Upper lobe of right lung (tissue), 1 donor: ENCODE data around the gene ESR1. TPM values are rescaled to one million over a fixed set of nuclear protein-coding genes. Genes with fewer than 3 reads are reported as not detected.

ENCODE experiments used
- ATAC-seq: fragments of 200-7000 bp; cut with Tn5 transposase; one replicate; pipeline ENCODE4 v1.9.1; 2020; ENCODE audit warnings: mild to moderate bottlenecking, moderate library complexity
- DNase-seq: peaks from one replicate; pipeline ENCODE4 v3.0.0-alpha.2; 2020
- H3K27ac ChIP-seq: fragments of 200-600 bp; one replicate; pipeline ENCODE4 v1.8.0; 2022
- H3K27me3 ChIP-seq: fragments of 200-600 bp; one replicate; pipeline ENCODE4 v1.8.0; 2022; ENCODE audit warnings: mild to moderate bottlenecking
- H3K36me3 ChIP-seq: fragments of 200-600 bp; one replicate; pipeline ENCODE4 v1.8.0; 2022
- H3K4me1 ChIP-seq: fragments of 200-600 bp; one replicate; pipeline ENCODE4 v1.8.0; 2022
- H3K4me3 ChIP-seq: fragments of 200-600 bp; one replicate; pipeline ENCODE4 v1.8.0; 2022; ENCODE audit warnings: mild to moderate bottlenecking
- H3K9me3 ChIP-seq: fragments of 200-600 bp; one replicate; pipeline ENCODE4 v1.8.0; 2022
- CTCF ChIP-seq: fragments of 200-600 bp; IDR thresholded peaks from one replicate; pipeline ENCODE4 v1.8.0; 2022; ENCODE audit warnings: antibody characterized with exemption
- intact Hi-C: fragments of 100-400 bp; cut with DNase I; formaldehyde crosslinking; loops from one replicate; pipeline ENCODE4 v1.11.0; 2022
- total RNA-seq: library from RNA; stranded (reverse); fragmentation: NEBNext Ultra II Directional; extraction: Animal tissue kit (Norgen Biotek cat#: 25700); gene quantifications from one replicate; pipeline ENCODE4 v1.2.1, GENCODE V29; 2021
- donor health status: DM: no; HTN: yes; CAD: no; lungs with severe emphysema.

The ESR1 gene
- total RNA-seq, 1 donor from 2014 or later = 5.7 TPM

DNA sequence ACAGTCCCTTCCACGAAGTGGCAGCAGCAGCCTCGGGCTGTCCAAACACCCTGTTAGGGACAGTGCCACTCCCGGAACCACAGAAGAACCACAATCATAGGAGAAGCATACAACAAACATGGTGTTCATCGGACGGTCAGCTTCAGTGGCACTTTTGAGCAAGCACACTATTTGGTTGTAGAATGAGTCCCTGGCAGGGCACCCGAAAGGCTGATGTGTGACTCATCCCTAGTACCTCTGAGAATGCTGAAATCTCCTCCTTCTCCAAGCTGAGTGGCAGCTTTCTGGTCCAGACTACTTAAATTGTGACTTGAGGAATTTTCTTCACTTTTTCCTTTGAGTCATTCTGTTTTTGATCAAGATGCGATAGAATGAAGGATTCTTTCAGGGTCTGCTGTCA is 282.5 kb downstream of the ESR1 start:
- no peak overlapping the region for H3K4me3 ChIP-seq
- H3K36me3 ChIP-seq = no peaks in the 10 kb centered on the region
- H3K9me3 ChIP-seq = no peaks in the 10 kb centered on the region
- no peaks in the 10 kb centered on the region for H3K27me3 ChIP-seq
- peaks cover 6% of the 10 kb centered on the region for H3K4me1 ChIP-seq
- TF ChIP-seq CTCF = no peak
- intact Hi-C loops = no loop called here
- ATAC-seq = no peak
- no peak for DNase-seq
- H3K27ac ChIP-seq = no peak overlapping the region

DNA sequence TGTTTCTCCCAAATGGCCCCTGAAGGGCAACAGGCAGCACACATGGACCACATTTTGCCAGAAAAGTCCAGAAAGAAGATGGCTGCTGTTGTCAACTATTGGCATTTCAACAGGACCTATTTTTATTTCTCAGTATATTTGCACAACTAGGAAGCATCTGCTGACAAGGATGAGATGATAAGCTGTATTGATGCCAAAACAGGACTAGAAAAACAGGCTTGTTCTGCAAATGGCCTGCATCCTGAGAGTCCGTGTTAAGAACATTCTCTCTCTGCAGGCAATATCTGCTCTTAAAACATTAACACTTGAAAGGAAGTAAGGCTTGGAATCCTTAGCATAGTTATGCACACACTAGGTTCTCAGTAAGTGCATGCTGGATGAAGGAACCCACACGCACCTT is 283.7 kb downstream of the ESR1 start:
- Histone ChIP-seq H3K27ac (no peak overlapping the region), H3K27me3 (no peaks in the 10 kb centered on the region), H3K4me1 (peaks cover 7% of the 10 kb centered on the region), H3K36me3 (no peaks in the 10 kb centered on the region), H3K4me3 (no peak overlapping the region), H3K9me3 (no peaks in the 10 kb centered on the region)
- ATAC-seq (no peak), DNase-seq (no peak)
- no peak for TF ChIP-seq CTCF
- intact Hi-C loops = no loop called here

DNA sequence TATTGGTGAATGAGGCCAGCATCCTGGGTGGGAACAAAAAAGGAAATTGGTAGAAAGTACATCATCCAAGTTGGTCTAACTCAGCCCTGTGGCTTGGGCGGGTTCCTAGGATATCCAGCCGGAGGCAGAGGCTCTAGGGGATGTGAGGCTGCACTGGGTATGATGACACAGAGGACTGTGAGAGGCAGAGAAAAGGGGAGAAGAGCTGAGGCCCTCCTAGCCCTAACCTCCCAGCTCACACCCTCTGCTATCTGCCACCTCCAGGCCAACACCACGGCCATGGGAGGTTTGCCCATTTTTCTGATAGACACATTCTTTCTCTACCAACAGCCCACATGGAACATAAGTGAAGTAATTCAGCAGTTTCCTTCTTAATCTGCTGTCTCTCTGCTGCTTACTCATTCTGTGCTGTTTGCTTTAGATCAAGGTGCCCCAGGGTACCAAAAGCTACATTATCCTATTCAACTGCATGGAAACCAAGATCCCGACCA is 284.4 kb downstream of the ESR1 start:
- ATAC-seq = no peak
- no peaks in the 10 kb centered on the region for H3K36me3 ChIP-seq
- H3K27ac ChIP-seq = no peak overlapping the region
- no peak for TF ChIP-seq CTCF
- no peak overlapping the region for H3K4me3 ChIP-seq
- H3K9me3 ChIP-seq = no peaks in the 10 kb centered on the region
- peaks cover 7% of the 10 kb centered on the region for H3K4me1 ChIP-seq
- intact Hi-C loops = no loop called here
- no peak for DNase-seq
- H3K27me3 ChIP-seq = no peaks in the 10 kb centered on the region

DNA sequence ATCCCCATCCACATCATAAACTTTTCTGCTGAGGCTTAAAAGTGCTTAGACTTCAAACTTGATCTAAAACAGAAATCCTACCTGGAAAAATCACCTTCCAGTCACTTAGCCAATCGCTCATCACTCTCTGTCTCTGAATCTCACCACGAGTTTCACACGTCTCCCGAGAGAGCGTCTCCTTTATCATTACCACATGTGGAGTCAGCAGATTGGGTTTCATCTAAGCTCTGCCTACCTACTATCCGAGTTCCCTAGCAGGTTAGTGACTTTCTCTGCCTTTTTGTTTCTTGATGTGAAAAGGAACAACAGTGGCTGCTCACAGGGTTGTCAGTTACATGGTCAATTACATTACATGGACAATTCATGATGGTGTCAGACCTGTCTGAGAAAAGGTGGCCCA is 286.2 kb downstream of the ESR1 start:
- H3K4me1 ChIP-seq = peaks cover 7% of the 10 kb centered on the region
- H3K9me3 ChIP-seq = no peaks in the 10 kb centered on the region
- TF ChIP-seq CTCF = no peak
- DNase-seq = no peak
- H3K27me3 ChIP-seq = no peaks in the 10 kb centered on the region
- intact Hi-C loops = no loop called here
- H3K4me3 ChIP-seq = no peak overlapping the region
- no peak for ATAC-seq
- H3K27ac ChIP-seq = no peak overlapping the region
- no peaks in the 10 kb centered on the region for H3K36me3 ChIP-seq

DNA sequence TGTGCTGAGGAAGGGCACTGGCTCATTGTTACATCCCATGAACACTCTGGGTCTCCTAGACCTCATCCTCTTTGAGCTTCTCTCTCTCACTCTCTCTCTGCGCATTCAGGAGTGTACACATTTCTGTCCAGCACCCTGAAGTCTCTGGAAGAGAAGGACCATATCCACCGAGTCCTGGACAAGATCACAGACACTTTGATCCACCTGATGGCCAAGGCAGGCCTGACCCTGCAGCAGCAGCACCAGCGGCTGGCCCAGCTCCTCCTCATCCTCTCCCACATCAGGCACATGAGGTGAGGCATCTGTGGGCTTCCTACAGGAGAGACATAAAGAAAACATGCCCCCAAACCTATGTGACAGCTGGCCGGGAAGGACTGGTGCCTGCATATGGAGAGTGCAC is 286.8 kb downstream of the ESR1 start:
- peak overlapping the region; percentile 65 for H3K27ac ChIP-seq
- DNase-seq (no peak), ATAC-seq (no peak)
- TF ChIP-seq CTCF = no peak
- H3K27me3 ChIP-seq = no peaks in the 10 kb centered on the region
- no peak overlapping the region for H3K4me3 ChIP-seq
- intact Hi-C loops = no loop called here
- H3K9me3 ChIP-seq = no peaks in the 10 kb centered on the region
- peaks cover 7% of the 10 kb centered on the region for H3K4me1 ChIP-seq
- H3K36me3 ChIP-seq = no peaks in the 10 kb centered on the region

GRCh38 chr6:152094992-152095592 is 287.6 kb downstream of the ESR1 start:
- TF ChIP-seq CTCF = no peak
- no peaks in the 10 kb centered on the region for H3K9me3 ChIP-seq
- intact Hi-C loops = no loop called here
- H3K27me3 ChIP-seq = no peaks in the 10 kb centered on the region
- peaks cover 11% of the 10 kb centered on the region for H3K4me1 ChIP-seq
- DNase-seq (no peak), ATAC-seq (peak; percentile 86)
- H3K36me3 ChIP-seq = no peaks in the 10 kb centered on the region
- peak overlapping the region; percentile 65 for H3K27ac ChIP-seq
- H3K4me3 ChIP-seq = no peak overlapping the region
